ENCODE data around the gene DAAM2.

- TF ChIP-seq ZNF274 (IDR thresholded peaks at IDR 0.05; ENCODE audit: low read depth, low read length) (no peak), YY1 (IDR thresholded peaks at IDR 0.05; ENCODE audit: insufficient read depth, insufficient read length) (no peak), SUZ12 (IDR thresholded peaks at IDR 0.05; ENCODE audit: extremely low read depth, insufficient read depth, insufficient read length) (no peak)
Observed at GRCh38 chr6:39778581-39779255, 13.5 kb upstream of the DAAM2 start.

All from NT2/D1 (cell line).